Natural killer cell treated with Interleukin-12 subunit alpha and Interleukin-12 subunit beta and Interleukin-15 and Interleukin-18, amount 100 ng/mL, for 72 hours (primary cell): Measurements from ENCODE around the gene APC2. TPM values are rescaled to one million over a fixed set of nuclear protein-coding genes. Genes with fewer than 3 reads are reported as not detected.
"Not testable (repeated sequence)": the region's sequence is repeated elsewhere in the genome, so short reads cannot be mapped to it uniquely, and the experiment has no call there.

Experiments
- ATAC-seq, 2 donors: fragments of 150-1000 bp; cut with Tn5 transposase in 1 of 2; sonication (Bioruptor Pico), chemical (Tn5 transposase) in 1 of 2; 2 replicates each; pipeline ENCODE4 v1.10.0; 2021
- DNase-seq: peaks from one replicate; pipeline ENCODE4 v3.0.0; 2022; ENCODE audit warnings: low spot score
- H3K27ac Mint-ChIP-seq, 2 donors: 1 replicate in 1 of 2; 2 replicates in 1 of 2; pipeline ENCODE4 v1.8.0; 2022; ENCODE audit warnings: mixed read lengths in 2 of 2, mild to moderate bottlenecking in 1 of 2, moderate library complexity in 1 of 2
- H3K27me3 Mint-ChIP-seq, 2 donors: 1 replicate in 1 of 2; 2 replicates in 1 of 2; pipeline ENCODE4 v1.8.0; 2022; ENCODE audit warnings: mixed read lengths in 2 of 2
- H3K36me3 Mint-ChIP-seq: one replicate; pipeline ENCODE4 v1.8.0; 2022; ENCODE audit warnings: mixed read lengths
- H3K4me1 Mint-ChIP-seq, 2 donors: 1 replicate in 1 of 2; 2 replicates in 1 of 2; pipeline ENCODE4 v1.8.0; 2022; ENCODE audit warnings: low read depth in 2 of 2, mixed read lengths in 2 of 2, mild to moderate bottlenecking in 1 of 2
- H3K4me3 Mint-ChIP-seq: one replicate; pipeline ENCODE4 v1.8.0; 2022; ENCODE audit warnings: mixed read lengths
- H3K9me3 Mint-ChIP-seq: 2 replicates; pipeline ENCODE4 v1.8.0; 2022; ENCODE audit warnings: mixed read lengths
- total RNA-seq, 2 donors: library from RNA; stranded (reverse); gene quantifications; one replicate each; pipeline ENCODE4 v1.2.3, GENCODE V29; 2022

The APC2 gene
- total RNA-seq, 2 donors from 2014 or later, result 0.05 to 0.17 TPM

DNA sequence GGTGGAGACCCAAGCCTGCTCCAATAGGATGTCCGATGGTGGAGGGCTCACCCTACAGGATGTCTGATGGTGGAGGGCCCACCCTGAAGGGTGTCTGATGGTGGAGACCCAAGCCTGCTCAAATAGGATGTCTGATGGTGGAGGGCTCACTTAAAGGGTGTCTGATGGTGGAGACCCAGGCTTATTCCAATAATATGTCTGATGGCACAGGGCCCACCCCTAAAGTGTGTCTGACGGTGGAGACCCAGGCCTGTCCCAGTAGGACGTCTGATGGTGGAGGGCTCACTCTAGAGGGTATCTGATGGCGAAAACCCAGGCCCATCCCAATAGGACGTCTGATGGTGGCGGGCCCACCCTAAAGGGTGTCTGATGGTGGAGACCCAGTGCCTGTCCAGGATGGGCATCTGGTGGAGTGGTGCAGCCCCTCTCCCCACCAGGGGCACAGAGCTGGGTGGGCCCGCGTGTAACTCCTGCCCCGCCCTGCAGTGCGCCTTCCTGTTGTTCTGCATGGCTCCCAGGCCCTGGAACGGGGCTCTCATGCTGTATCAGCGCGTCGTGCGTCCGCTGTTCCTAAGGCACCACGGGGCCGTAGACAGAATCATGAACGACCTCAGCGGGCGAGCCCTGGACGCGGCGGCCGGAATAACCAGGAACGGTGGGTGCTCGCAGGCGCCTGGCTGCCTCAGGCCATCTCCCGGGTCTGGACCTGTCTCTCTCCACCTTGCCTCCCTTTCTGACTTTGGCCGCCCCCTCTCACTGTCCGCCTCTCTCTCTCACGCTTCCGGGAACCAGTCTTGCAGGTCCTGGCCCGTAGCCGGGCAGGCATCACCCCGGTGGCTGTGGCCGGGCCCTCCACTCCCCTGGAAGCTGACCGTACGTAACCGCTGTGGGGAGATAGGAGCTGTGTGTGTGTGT lies 46.1 kb downstream of the APC2 start:
- Mint-ChIP-seq H3K9me3 (no peaks in the 10 kb centered on the region), H3K4me3 (no peak overlapping the region), H3K4me1 (peaks cover 5 to 6% of the 10 kb centered on the region in 2 donors), H3K27me3 (no peaks in the 10 kb centered on the region), H3K36me3 (no peaks in the 10 kb centered on the region), H3K27ac (no peak overlapping the region)
- ATAC-seq (no peak), DNase-seq (no peak)

DNA sequence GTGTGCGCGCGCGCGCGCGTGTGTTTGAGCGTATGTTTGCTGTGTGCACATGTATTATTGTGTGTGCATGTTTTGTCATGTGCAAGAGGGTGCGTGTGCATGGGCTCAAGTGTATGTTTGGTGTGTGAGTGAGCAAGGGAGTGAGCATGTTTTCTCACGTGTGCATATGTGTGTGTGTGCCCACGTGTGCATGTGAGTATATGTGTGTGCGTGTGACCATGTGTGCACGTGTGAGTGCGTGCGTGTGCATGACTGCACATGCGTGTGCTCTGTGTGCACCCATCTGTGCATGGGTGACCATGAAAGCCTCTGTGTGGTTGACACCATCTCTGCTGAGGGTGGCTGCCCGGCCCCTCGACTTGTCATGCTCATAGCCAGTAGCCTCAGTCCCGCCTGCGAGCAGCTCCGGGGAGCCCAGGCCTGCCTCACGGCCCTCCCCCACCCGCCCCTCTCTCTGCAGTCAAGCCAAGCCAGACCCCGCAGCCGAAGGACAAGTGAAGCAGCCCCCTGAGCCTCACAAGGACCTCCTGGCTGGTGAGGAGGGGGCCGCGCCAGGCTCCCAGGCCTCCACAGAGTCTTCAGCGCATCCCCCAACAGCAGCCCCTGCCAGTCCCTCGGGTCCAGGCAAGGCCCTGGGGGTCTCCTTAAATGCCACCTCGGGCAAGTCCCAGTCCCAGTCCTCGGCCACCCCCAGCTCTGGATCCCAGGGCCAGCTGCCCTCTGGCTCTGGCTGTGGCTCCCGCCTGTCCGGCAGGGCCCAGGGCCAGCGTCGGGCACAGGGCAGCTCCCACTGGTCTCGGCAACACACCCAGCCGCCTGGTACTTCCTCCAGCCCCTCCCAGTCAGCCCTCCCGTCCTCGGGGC lies 47.0 kb downstream of the APC2 start:
- no peak overlapping the region for H3K4me3 Mint-ChIP-seq
- no peak for ATAC-seq
- no peak for DNase-seq
- no peaks in the 10 kb centered on the region for H3K27me3 Mint-ChIP-seq
- peaks cover 2% of the 10 kb centered on the region in 2 donors for H3K4me1 Mint-ChIP-seq
- no peaks in the 10 kb centered on the region for H3K36me3 Mint-ChIP-seq
- no peak overlapping the region for H3K27ac Mint-ChIP-seq
- no peaks in the 10 kb centered on the region for H3K9me3 Mint-ChIP-seq

DNA sequence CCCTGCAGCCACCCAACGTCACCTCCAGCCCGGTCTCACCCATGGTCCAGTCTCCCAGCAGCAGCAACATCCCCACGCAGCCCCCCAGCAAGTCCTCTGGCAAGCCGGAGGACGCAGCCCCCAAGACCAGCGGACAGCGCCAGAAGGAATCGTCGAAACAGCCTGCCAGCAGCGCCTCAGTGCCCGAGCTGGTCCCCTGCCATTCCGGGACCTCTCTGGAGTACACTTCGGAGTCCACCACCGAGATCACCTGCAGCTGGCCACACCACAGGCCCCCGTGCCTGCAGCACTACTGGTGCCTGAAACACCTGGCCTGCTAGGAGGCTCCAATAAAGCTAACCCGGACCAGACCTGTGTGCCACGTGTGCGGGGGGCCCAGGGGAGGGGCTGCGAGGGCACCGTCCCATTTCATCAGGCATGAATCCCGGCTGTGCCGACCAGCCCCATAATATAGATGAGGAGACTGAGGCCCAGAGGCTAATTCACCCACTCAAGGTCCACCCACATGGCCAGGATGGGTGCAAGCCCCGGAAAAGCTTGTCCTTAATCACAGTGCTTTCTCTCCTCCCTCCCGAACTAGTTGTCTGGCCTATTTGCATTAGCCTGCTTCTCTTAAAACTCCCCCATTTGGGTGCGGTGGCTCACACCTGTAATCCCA lies 47.8 kb downstream of the APC2 start:
- Mint-ChIP-seq H3K27ac (no peak overlapping the region), H3K4me1 (no peaks in the 10 kb centered on the region), H3K27me3 (peaks cover 0 to 2% of the 10 kb centered on the region in 2 donors), H3K9me3 (no peaks in the 10 kb centered on the region), H3K4me3 (no peak overlapping the region), H3K36me3 (no peaks in the 10 kb centered on the region)
- DNase-seq (no peak), ATAC-seq (no peak)

DNA sequence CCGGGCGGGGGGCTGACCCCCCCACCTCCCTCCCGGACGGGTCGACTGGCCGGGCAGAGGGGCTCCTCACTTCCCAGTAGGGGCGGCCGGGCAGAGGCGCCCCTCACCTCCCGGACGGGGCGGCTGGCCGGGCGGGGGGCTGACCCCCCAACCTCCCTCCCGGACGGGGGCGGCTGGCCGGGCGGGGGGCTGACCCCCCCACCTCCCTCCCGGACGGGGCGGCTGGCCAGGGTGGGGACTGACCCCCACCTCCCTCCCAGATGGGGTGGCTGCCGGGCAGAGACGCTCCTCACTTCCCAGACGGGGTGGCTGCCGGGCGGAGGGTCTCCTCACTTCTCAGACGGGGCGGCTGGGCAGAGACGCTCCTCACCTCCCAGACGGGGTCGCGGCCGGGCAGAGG lies 49.3 kb downstream of the APC2 start:
- not testable (repeated sequence) for H3K4me1 Mint-ChIP-seq, H3K27me3 Mint-ChIP-seq, H3K27ac Mint-ChIP-seq, H3K4me3 Mint-ChIP-seq, ATAC-seq, DNase-seq, H3K9me3 Mint-ChIP-seq, H3K36me3 Mint-ChIP-seq

DNA sequence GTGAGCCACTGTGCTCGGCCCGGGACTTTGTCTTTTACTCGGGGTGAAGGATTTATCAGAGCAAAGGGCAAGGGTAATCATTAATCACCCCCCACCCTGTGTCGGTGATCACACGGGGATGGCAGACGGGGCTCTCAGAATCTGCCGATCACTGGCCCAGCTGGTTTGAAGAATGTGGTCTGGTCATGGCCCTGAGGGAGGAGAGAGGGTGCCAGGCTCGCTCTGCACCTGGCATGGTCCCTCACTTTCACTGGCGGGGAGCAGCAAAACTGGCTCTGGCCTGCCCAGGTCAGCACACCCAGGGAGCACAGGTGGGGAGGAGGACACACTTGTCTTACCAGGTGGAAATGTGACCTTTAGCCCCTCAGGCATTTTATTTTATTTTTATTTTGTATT lies 51.3 kb downstream of the APC2 start:
- DNase-seq (no peak), ATAC-seq (no peak)
- no peaks in the 10 kb centered on the region for H3K9me3 Mint-ChIP-seq
- H3K27ac Mint-ChIP-seq, result no peak overlapping the region
- no peaks in the 10 kb centered on the region for H3K36me3 Mint-ChIP-seq
- H3K27me3 Mint-ChIP-seq, result peaks cover 0 to 8% of the 10 kb centered on the region in 2 donors
- no peaks in the 10 kb centered on the region for H3K4me1 Mint-ChIP-seq
- no peak overlapping the region for H3K4me3 Mint-ChIP-seq

DNA sequence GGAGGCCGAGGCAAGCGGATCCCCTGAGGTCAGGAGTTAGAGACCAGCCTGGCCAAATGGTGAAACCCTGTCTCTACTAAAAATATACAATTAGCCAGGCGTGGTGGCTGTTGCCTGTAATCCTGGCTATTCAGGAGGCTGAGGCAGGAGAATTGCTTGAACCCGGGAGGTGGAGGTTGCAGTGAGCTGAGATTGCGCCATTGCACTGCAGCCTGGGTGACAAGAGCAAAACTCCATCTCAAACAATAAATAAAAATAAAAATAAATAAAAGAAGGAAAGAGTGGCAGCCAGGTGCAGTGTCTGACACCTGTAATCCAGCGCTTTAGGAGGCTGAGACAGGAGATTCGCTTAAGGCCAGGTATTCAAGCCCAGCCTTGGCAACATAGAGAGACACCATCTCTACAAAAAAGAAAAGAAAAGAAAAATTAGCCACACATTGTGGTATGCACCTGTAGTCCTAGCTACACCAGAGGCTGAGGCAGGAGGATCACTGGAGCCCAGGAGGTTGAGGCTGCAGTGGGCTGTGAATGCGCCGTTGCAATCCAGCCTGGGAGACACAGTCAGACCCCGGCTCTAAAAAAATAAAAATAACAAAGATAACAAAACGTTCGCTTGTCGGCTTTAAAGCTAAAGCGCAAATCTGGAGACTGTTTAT lies 52.6 kb downstream of the APC2 start:
- Mint-ChIP-seq H3K4me1 (peaks cover under 1 to 2% of the 10 kb centered on the region in 2 donors), H3K27ac (no peak overlapping the region), H3K36me3 (no peaks in the 10 kb centered on the region), H3K27me3 (peaks cover 0 to 8% of the 10 kb centered on the region in 2 donors), H3K9me3 (no peaks in the 10 kb centered on the region), H3K4me3 (no peak overlapping the region)
- DNase-seq, result no peak
- ATAC-seq, result no peak

DNA sequence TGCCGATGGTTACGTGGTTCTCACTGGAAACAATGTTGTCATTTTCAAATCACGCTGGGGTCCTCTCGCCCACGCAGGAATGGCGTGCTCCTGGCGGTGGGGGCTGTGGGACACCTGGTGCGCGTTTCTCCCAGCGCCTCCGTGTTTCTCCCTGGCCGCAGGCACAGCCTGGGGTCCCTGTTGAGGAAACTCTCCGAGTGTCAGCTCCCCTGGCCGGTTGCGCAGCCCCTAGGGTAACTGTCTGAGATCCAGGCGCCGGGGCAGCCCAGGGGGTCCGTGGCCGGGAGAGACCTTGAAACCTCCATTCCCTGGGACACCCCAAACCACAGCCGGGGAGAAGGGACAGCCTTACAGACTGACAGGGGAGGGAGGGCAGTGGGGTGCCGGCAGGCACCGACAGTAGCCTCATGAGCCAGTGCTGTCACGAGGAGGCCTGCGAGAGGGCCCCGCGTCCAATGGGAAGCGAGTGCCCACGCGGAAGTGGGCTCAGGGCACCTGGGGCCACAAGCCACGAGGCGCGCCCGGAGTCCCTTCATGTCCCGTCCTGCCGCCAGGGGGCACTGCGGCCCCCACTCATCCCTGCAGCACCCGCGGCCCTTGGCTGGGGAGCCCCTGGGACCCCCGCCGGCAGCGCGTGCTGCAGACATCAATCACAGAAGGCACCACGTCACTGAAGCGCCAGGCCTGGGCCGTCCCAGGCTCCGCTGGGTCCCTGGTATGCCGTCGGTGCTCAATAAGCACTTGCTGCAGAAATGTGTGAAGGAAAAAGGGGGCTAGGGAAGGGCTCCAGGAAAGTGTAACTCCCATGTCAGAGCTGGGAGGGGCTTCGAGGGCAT lies 53.4 kb downstream of the APC2 start:
- H3K9me3 Mint-ChIP-seq, result no peaks in the 10 kb centered on the region
- H3K27me3 Mint-ChIP-seq, result peaks cover 0 to 12% of the 10 kb centered on the region in 2 donors
- H3K4me3 Mint-ChIP-seq, result no peak overlapping the region
- DNase-seq, result no peak
- ATAC-seq, result peak in 1 of 2 donors; percentile 32
- peaks cover 6 to 7% of the 10 kb centered on the region in 2 donors for H3K4me1 Mint-ChIP-seq
- H3K36me3 Mint-ChIP-seq, result no peaks in the 10 kb centered on the region
- no peak overlapping the region for H3K27ac Mint-ChIP-seq

DNA sequence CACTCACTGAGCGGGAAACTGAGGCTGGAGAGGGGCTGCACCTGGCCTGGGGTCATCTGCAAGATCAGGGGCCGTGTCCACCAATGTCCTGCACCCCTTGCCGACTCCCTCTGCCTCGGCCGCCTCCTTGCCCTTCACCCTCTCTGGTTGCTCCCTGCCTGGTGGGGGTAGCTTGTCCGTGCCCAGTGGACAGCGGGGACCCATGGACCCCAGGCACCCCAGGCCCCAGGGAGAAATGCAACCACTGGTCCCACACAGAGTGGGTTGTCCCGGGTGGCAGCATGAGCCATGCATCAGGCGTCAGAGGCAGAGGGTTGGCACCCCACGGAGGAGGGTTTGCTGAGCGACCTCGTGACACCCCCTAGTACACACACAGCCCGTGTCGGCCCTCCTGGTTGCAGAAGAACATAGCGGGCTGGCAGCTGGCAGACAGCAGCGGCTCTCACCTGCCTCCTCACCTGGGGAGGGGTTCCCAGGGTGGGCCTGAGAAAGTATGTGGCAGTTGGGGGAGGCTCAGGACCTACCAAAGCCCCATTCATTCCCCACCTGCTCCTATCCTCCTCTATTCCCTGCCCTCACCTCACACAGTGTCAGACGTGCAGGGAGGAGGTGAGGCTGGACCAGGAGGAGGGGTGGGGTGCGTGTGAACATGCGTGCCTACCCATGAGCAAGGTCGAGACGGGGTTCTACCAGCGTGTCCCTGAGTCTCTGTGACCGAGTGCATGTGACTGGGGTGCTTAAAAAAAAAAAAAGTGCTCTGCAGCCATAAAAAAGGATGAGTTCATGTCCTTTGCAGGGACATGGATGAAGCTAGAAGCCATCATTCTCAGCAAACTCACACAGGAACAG lies 54.2 kb downstream of the APC2 start:
- no peak for DNase-seq
- Mint-ChIP-seq H3K9me3 (no peaks in the 10 kb centered on the region), H3K4me1 (peaks cover 6 to 7% of the 10 kb centered on the region in 2 donors), H3K27ac (no peak overlapping the region), H3K36me3 (no peaks in the 10 kb centered on the region), H3K27me3 (peaks cover 0 to 12% of the 10 kb centered on the region in 2 donors), H3K4me3 (no peak overlapping the region)
- no peak for ATAC-seq

DNA sequence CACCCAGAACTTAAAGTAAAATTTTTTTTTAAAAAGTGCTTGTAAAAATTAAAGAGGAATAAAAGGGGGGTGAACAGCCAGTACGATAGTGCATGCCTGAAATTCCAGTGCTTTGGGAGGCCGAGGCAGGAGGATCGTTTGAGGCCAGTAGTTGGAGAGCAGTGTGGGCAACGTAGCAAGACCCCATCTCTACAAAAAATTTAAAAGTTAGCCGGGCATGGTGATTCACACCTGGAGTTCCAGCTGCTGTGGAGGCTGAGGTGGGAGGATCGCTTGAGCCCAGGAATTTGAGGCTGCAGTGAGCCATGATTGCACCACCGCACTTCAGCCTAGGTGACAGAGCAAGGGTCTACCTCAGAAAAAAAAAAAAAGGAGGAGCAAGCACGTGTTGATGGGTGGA lies 55.1 kb downstream of the APC2 start:
- Mint-ChIP-seq H3K27ac (no peak overlapping the region), H3K36me3 (no peaks in the 10 kb centered on the region), H3K9me3 (no peaks in the 10 kb centered on the region), H3K27me3 (peaks cover 0 to 14% of the 10 kb centered on the region in 2 donors), H3K4me1 (peaks cover 7 to 9% of the 10 kb centered on the region in 2 donors), H3K4me3 (no peak overlapping the region)
- ATAC-seq (no peak), DNase-seq (no peak)

DNA sequence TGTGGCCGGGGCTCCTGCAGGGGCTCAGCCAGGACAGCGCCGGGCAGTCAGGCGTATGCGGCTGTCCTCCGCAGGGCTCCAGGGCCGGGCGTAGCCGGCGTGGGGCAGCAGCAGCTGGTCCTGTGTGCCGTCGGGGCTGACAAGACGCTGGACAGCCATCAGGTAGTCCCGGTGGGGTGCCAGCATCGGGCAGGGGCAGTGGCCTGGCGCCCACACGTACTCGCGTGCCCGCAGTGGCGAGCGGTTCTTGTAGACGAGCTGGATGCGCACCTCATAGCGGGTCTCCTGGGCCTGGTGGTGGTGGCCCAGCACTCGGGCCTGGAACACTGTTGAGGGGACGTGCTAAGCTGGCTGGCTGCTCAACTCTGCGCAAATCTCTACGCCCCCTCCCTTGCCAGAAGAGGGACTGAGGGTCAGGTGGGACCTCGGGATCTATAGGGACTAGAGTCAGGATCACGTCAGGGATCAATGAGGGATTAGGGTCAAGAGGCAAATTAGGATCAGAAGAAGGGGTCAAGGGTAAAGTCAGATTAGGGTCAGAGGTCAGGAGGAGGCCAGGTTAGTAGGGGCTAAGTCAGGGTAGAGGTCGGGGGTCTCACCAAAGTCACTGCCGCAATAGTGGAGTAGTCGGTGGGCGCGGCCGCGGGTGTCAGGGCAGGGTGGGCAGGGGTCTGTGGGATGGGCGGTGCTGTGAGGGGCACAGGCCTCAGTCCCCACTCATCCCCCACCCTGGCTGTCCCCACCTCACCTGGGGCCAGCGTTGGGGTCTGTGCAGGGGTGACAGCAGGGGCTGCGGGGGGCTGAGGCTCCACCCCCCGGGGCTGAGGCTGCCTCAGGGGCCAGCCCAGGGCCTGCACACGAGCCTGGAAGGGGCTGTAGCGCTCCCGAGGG lies 56.3 kb downstream of the APC2 start:
- ATAC-seq (no peak), DNase-seq (no peak)
- Mint-ChIP-seq H3K27me3 (peaks cover 0 to 15% of the 10 kb centered on the region in 2 donors), H3K4me3 (no peak overlapping the region), H3K4me1 (peaks cover 7 to 10% of the 10 kb centered on the region in 2 donors), H3K9me3 (no peaks in the 10 kb centered on the region), H3K27ac (no peak overlapping the region), H3K36me3 (no peaks in the 10 kb centered on the region)

DNA sequence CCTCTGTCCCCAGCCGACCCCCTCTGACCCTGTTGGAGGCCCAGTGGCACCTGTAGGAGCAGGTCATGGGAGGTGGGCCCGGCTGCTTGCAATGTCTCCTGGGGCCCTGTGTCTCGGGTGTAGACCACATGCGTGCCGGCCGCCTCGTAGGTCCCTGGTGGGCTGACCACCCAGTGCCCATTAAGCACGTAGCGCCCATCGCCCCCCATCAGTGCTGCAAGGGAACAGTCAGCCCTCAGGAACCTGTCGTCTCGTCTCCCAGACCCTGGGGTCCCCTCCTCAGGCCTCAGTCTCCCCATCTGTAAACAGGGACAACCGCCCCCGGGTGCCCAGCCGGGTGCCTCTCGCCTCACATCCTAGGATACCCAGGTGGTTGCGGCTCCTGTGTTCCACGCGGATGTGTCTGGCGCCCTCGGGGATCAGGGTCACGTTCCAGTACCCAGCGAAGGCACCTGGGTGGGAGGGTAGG lies 57.3 kb downstream of the APC2 start:
- H3K4me1 Mint-ChIP-seq, result peaks cover 7 to 10% of the 10 kb centered on the region in 2 donors
- H3K27me3 Mint-ChIP-seq, result peaks cover 0 to 15% of the 10 kb centered on the region in 2 donors
- DNase-seq (no peak), ATAC-seq (no peak)
- H3K4me3 Mint-ChIP-seq, result peak overlapping the region; percentile 93
- H3K36me3 Mint-ChIP-seq, result no peaks in the 10 kb centered on the region
- no peaks in the 10 kb centered on the region for H3K9me3 Mint-ChIP-seq
- H3K27ac Mint-ChIP-seq, result peak overlapping the region; percentile 67 to 84
